GM18520 (cell line): ENCODE data around the gene CHML.

Source experiments
- ATAC-seq: cut with Tn5 transposase; IDR thresholded peaks from one replicate; pipeline ENCODE4 v1.9.1; 2021; ENCODE audit not compliant: unreplicated experiment

The CHML gene

GRCh38 chr1:241592273-241592958 lies 47.8 kb downstream of the CHML start:
- ATAC-seq = peak; percentile 66

GRCh38 chr1:241591736-241592135 lies 48.4 kb downstream of the CHML start:
- ATAC-seq = no peak

- ATAC-seq = no peak
Measured at GRCh38 chr1:241591317-241591716, 48.9 kb downstream of the CHML start.

GRCh38 chr1:241590719-241591118 lies 49.5 kb downstream of the CHML start:
- ATAC-seq = no peak
